Large intestine (tissue), 3 donors: Measurements from ENCODE around the gene FASTKD1. TPM values are rescaled to one million over a fixed set of nuclear protein-coding genes. Genes with fewer than 3 reads are reported as not detected.
"Not testable (repeated sequence)": the region's sequence is repeated elsewhere in the genome, so short reads cannot be mapped to it uniquely, and the experiment has no call there.

Experiments
- DNase-seq, 2 donors: peaks; one replicate each; pipeline versions ENCODE4 v3.0.0 to v3.0.0-alpha.2; 2013
- H3K27ac ChIP-seq: one replicate; pipeline ENCODE4 v1.5.1; 2013; ENCODE audit warnings: low read length
- H3K27me3 ChIP-seq: 2 replicates; pipeline ENCODE4 v1.6.1; 2013; ENCODE audit warnings: low read length; ENCODE audit not compliant: control insufficient read depth, insufficient read depth
- H3K36me3 ChIP-seq: 2 replicates; pipeline ENCODE4 v1.6.1; 2013; ENCODE audit warnings: low read length; ENCODE audit not compliant: control insufficient read depth, insufficient read depth
- H3K4me1 ChIP-seq: one replicate; pipeline ENCODE4 v1.6.1; 2013; ENCODE audit warnings: low read length; ENCODE audit not compliant: control insufficient read depth, insufficient read depth
- H3K4me3 ChIP-seq: one replicate; pipeline ENCODE4 v1.5.1; 2013; ENCODE audit warnings: low read length
- H3K9me3 ChIP-seq: one replicate; pipeline ENCODE4 v1.6.1; 2013; ENCODE audit warnings: mild to moderate bottlenecking, low read depth, low read length, moderate library complexity; ENCODE audit not compliant: control insufficient read depth
- WGBS: methylation state at CpG from one replicate; pipeline ENCODE4 v1.1.5; 2013; ENCODE audit warnings: low lambda C conversion rate; ENCODE audit not compliant: insufficient coverage; 5-methylcytosine and 5-hydroxymethylcytosine counted together
- polyA plus RNA-seq: library from polyadenylated mRNA; unstranded; fragments of 120-200 nt; gene quantifications from one replicate; pipeline ENCODE4 v1.2.1, GENCODE V29; 2013

FASTKD1 gene
- polyA plus RNA-seq, 1 donor: 33.9 TPM

DNA sequence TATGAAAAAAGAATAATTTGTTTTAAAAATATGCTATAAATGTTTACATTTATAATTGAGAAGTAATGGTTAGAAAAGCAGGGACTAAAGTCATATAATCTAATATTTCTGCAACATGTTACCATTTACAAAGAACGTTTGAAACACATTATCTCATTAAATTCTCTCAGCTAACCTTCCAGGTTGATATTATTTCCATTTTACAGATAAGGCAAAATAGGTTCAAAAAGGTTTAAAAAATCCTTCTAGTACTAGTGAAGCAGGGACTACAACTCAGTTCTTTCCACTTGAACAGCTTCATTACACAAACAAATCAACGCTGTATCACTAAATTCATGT, 875 bp downstream of the FASTKD1 start:
- Histone ChIP-seq H3K9me3 (peaks cover 3% of the 10 kb centered on the region), H3K4me1 (no peaks in the 10 kb centered on the region), H3K4me3 (peak overlapping the region; percentile 81), H3K27ac (peak overlapping the region; percentile 77), H3K27me3 (no peaks in the 10 kb centered on the region), H3K36me3 (peaks cover 5% of the 10 kb centered on the region)
- no peak for DNase-seq
- WGBS: no CpG with 5 or more reads among the region's 2 CpGs

GRCh38 chr2:169572189-169572588, 1.5 kb downstream of the FASTKD1 start:
- no peak overlapping the region for H3K4me3 ChIP-seq

DNA sequence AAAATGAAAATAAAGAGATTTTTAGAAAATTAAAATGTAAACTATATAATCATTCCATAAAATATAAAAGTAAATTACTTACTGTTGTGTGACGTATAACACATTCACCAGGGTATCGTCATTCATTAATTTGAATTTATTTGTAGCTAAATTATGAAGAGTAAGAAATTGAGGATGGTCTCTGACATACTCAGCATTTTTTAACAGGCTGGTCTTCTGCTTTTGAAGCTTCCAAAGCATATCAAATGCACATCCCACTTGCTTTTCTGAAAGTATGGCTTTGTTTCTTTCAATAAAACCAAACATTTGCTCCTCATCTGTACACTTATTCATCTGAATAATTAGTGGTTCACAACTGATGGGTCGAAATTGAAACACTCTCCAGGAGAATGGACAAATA, 2.1 kb downstream of the FASTKD1 start:
- Histone ChIP-seq H3K9me3 (peaks cover 3% of the 10 kb centered on the region), H3K36me3 (peaks cover 5% of the 10 kb centered on the region), H3K4me1 (no peaks in the 10 kb centered on the region), H3K27me3 (no peaks in the 10 kb centered on the region), H3K27ac (no peak overlapping the region), H3K4me3 (no peak overlapping the region)
- DNase-seq: no peak
- 97% methylated on average over 3 of the region's 3 CpGs for WGBS

More at GRCh38 chr2:169572189-169572588, 1.5 kb downstream of the FASTKD1 start:
- DNase-seq: no peak
- H3K27me3 ChIP-seq: no peaks in the 10 kb centered on the region
- peaks cover 5% of the 10 kb centered on the region for H3K36me3 ChIP-seq
- WGBS: no CpG with 5 or more reads among the region's 1 CpG
- peaks cover 3% of the 10 kb centered on the region for H3K9me3 ChIP-seq
- H3K27ac ChIP-seq: no peak overlapping the region
- no peaks in the 10 kb centered on the region for H3K4me1 ChIP-seq

DNA sequence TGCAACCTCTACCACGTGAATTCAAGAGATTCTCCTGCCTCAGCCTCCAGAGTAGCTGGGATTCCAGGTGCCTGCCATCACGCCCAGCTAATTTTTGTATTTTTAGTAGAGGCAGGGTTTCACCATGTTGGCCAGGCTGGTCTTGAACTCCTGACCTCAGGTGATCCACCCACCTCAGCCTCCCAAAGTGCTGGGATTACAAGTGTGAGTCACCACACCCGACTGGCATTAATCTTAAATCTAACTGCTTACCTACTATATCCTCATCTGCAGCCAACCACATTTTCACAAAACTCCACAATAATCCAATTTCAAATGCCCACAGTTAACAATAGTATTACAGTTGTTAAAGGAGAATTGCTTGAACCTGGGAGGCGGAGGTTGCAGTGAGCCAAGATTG, 2.9 kb downstream of the FASTKD1 start:
- not testable (repeated sequence) for DNase-seq, H3K36me3 ChIP-seq, H3K27ac ChIP-seq, H3K9me3 ChIP-seq, H3K27me3 ChIP-seq, H3K4me1 ChIP-seq, H3K4me3 ChIP-seq
- WGBS: no CpG with 5 or more reads among the region's 4 CpGs

GRCh38 chr2:169569948-169570347, 3.7 kb downstream of the FASTKD1 start:
- 100% methylated on average over 1 of the region's 2 CpGs for WGBS
- peaks cover 7% of the 10 kb centered on the region for H3K36me3 ChIP-seq
- no peak overlapping the region for H3K27ac ChIP-seq
- DNase-seq: no peak
- H3K4me3 ChIP-seq: no peak overlapping the region
- no peaks in the 10 kb centered on the region for H3K27me3 ChIP-seq
- no peaks in the 10 kb centered on the region for H3K9me3 ChIP-seq
- no peaks in the 10 kb centered on the region for H3K4me1 ChIP-seq

DNA sequence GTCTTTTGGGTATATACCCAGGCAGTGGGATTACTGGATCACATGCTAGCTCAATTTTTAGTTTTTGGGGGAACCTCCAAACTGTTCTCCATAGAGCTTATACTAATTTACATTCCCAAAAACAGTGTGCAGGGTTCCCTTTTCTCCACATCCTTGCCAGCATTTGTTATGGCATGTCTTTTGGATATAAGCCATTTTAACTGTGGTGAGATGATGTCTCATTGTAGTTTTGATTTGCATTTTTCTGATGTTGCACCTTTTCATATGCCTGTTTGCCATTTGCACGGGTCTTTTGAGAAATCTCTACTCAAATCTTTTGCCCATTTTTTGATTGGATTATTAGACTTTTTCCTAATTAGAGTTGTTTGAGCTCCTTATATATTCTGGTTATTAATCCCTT, 8.0 kb downstream of the FASTKD1 start:
- 100% methylated on average over 1 of the region's 1 CpG for WGBS
- Histone ChIP-seq H3K9me3 (no peaks in the 10 kb centered on the region), H3K4me1 (no peaks in the 10 kb centered on the region), H3K36me3 (peaks cover 9% of the 10 kb centered on the region), H3K27me3 (no peaks in the 10 kb centered on the region), H3K27ac (no peak overlapping the region), H3K4me3 (no peak overlapping the region)
- no peak for DNase-seq

- H3K9me3 ChIP-seq: no peaks in the 10 kb centered on the region
- H3K4me1 ChIP-seq: no peaks in the 10 kb centered on the region
- peaks cover 10% of the 10 kb centered on the region for H3K36me3 ChIP-seq
- WGBS: 20% methylated on average over 1 of the region's 2 CpGs
- no peaks in the 10 kb centered on the region for H3K27me3 ChIP-seq
- H3K4me3 ChIP-seq: no peak overlapping the region
- H3K27ac ChIP-seq: no peak overlapping the region
- no peak for DNase-seq
Observed at GRCh38 chr2:169562519-169562918, 11.1 kb downstream of the FASTKD1 start.

DNA sequence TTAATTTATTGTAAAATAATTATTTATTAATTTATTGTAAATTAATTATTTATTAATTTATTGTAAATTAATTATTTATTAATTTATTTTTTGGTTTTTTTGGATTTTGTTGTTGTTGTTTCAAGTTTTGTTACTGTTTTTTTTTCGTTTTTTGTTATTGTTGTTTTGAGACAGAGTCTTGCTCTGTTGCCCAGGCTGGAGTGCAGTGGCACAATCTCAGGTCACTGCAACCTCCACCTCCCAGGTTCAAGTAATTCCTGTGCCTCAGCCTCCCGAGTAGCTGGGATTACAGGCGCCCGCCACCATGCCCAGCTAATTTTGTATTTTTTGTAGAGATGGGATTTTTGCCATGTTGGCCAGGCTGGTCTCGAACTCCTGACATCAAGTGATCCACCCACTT, 11.6 kb downstream of the FASTKD1 start:
- not testable (repeated sequence) for H3K27me3 ChIP-seq, DNase-seq, H3K9me3 ChIP-seq, H3K4me1 ChIP-seq, H3K4me3 ChIP-seq, H3K27ac ChIP-seq
- peaks cover 10% of the 10 kb centered on the region for H3K36me3 ChIP-seq
- 100% methylated on average over 1 of the region's 5 CpGs for WGBS

DNA sequence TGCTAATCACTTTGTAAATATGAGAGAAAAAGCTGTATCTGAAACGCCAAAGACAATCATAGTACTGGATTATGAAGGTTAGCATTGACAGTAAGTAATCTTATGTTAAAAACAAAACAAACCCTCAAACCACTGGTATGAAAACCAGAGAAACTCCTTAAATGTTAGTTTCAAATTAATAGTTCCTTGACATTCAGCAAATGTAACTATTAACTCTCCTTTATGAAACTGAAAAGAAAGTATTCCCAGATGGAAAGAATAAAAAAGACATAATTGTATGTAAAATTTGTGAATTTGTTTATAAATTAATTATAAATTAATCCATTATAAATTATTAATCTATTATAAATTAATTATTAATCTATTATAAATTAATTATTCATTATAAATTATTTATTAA, 12.3 kb downstream of the FASTKD1 start:
- peaks cover 10% of the 10 kb centered on the region for H3K36me3 ChIP-seq
- WGBS: 83% methylated on average over 1 of the region's 1 CpG
- DNase-seq: no peak
- H3K9me3 ChIP-seq: no peaks in the 10 kb centered on the region
- no peak overlapping the region for H3K4me3 ChIP-seq
- H3K27ac ChIP-seq: no peak overlapping the region
- no peaks in the 10 kb centered on the region for H3K4me1 ChIP-seq
- H3K27me3 ChIP-seq: no peaks in the 10 kb centered on the region

DNA sequence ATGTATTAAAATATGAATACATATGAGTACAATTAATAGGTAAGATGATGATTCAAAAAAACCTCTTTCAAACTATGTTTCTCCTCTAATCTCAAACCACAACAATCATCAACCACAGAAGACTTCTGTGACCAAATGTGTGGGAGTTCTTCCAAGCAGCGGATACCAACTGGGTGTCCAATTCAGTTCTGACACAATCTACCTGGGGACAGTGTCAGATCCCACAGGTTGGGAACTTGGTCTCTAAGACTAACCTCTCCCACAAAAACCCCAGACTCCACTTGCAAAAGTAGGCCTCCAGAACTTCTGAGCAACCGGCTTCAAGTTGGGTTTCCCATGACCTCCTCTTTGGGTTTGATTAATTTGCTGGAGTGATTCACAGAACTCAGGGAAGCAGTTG, 26.9 kb downstream of the FASTKD1 start:
- Histone ChIP-seq H3K4me1 (no peaks in the 10 kb centered on the region), H3K4me3 (no peak overlapping the region), H3K36me3 (peaks cover 37% of the 10 kb centered on the region), H3K27me3 (no peaks in the 10 kb centered on the region), H3K9me3 (no peaks in the 10 kb centered on the region), H3K27ac (no peak overlapping the region)
- no peak for DNase-seq
- WGBS: no CpG with 5 or more reads among the region's 2 CpGs

- Histone ChIP-seq H3K4me3 (no peak overlapping the region), H3K4me1 (no peaks in the 10 kb centered on the region), H3K27ac (no peak overlapping the region), H3K27me3 (no peaks in the 10 kb centered on the region), H3K9me3 (no peaks in the 10 kb centered on the region), H3K36me3 (peaks cover 24% of the 10 kb centered on the region)
- no peak for DNase-seq
- no CpG with 5 or more reads among the region's 3 CpGs for WGBS
Observed at GRCh38 chr2:169542433-169542832, 31.2 kb downstream of the FASTKD1 start.
